Adrenal gland (tissue), 5 donors: ENCODE measurements around the gene INF2.

ENCODE experiments used
- CTCF ChIP-seq, 6 experiments: fragments of 450-650 bp in 4 of 6; fragments of 200-600 bp in 2 of 6; sonication (generic) in 1 of 6; IDR thresholded peaks; 1 replicate in 5 of 6; 2 replicates in 1 of 6; pipeline versions ENCODE4 v1.5.1 to v1.8.0; 2016 to 2021; ENCODE audit warnings: antibody characterized with exemption in 6 of 6, mild to moderate bottlenecking in 2 of 6, moderate library complexity in 1 of 6
- POLR2A ChIP-seq, 2 donors: fragments of 450-650 bp; IDR thresholded peaks; one replicate each; pipeline ENCODE4 v1.6.1; 2017; ENCODE audit warnings: antibody characterized with exemption in 2 of 2, mild to moderate bottlenecking in 2 of 2, moderate library complexity in 1 of 2
- donor health status: DM: no; HTN: no; CAD: no.

- no peak for TF ChIP-seq CTCF (IDR thresholded peaks at IDR 0.05)
- peak in 1 of 2 donors; percentile 6 for TF ChIP-seq POLR2A (IDR thresholded peaks at IDR 0.05)
Observed at GRCh38 chr14:104689881-104690711, 678 bp downstream of the INF2 start.
